PFSK-1 (cell line): ENCODE results near the gene P4HTM.

Experiments used
- FOXP2 ChIP-seq: optimal IDR thresholded peaks from 2 replicates; pipeline ENCODE3; 2011; ENCODE audit warnings: borderline replicate concordance, control low read depth, inconsistent platforms; ENCODE audit not compliant: insufficient read depth; ENCODE audit errors: extremely low read length, extremely low read depth
- POLR2AphosphoS5 ChIP-seq: IDR thresholded peaks from 2 replicates; pipeline ENCODE4 v1.6.1; 2012; ENCODE audit warnings: low read depth, mild to moderate bottlenecking, control low read depth, low read length, moderate library complexity
- SIN3A ChIP-seq: IDR thresholded peaks from 2 replicates; pipeline ENCODE4 v1.6.1; 2012; ENCODE audit warnings: mild to moderate bottlenecking, low read length, moderate library complexity, borderline replicate concordance; ENCODE audit not compliant: insufficient read depth
- TAF1 ChIP-seq: IDR thresholded peaks from 2 replicates; pipeline ENCODE4 v1.6.1; 2012; ENCODE audit warnings: low read length, control low read depth, borderline replicate concordance; ENCODE audit not compliant: insufficient read depth
- TF ChIP-seq, protein P1 (sequence below), 2 experiments: IDR thresholded peaks; 2 replicates each; pipeline versions ENCODE4 v1.6.1 to v1.8.0; 2011 to 2012; ENCODE audit warnings: low read depth in 2 of 2, low read length in 2 of 2, control low read depth in 1 of 2, inconsistent platforms in 1 of 2, mild to moderate bottlenecking in 1 of 2, moderate library complexity in 1 of 2; ENCODE audit not compliant: insufficient read depth in 1 of 2

Gene P4HTM

GRCh38 chr3:49007068-49007770, 17.2 kb downstream of the P4HTM start, which contains the start of gene WDR6:
Gene WDR6 (plus strand): TSS chr3:49007391. CDS start chr3:49007432, 41 bp downstream.
- TF ChIP-seq SIN3A (peak; percentile 80; the same call in 1 of the 2 replicates), TAF1 (peak; percentile 58; the same call in 1 of the 2 replicates), POLR2AphosphoS5 (peak; percentile 66; the same call in 1 of the 2 replicates)
- TF ChIP-seq, protein P1, sequence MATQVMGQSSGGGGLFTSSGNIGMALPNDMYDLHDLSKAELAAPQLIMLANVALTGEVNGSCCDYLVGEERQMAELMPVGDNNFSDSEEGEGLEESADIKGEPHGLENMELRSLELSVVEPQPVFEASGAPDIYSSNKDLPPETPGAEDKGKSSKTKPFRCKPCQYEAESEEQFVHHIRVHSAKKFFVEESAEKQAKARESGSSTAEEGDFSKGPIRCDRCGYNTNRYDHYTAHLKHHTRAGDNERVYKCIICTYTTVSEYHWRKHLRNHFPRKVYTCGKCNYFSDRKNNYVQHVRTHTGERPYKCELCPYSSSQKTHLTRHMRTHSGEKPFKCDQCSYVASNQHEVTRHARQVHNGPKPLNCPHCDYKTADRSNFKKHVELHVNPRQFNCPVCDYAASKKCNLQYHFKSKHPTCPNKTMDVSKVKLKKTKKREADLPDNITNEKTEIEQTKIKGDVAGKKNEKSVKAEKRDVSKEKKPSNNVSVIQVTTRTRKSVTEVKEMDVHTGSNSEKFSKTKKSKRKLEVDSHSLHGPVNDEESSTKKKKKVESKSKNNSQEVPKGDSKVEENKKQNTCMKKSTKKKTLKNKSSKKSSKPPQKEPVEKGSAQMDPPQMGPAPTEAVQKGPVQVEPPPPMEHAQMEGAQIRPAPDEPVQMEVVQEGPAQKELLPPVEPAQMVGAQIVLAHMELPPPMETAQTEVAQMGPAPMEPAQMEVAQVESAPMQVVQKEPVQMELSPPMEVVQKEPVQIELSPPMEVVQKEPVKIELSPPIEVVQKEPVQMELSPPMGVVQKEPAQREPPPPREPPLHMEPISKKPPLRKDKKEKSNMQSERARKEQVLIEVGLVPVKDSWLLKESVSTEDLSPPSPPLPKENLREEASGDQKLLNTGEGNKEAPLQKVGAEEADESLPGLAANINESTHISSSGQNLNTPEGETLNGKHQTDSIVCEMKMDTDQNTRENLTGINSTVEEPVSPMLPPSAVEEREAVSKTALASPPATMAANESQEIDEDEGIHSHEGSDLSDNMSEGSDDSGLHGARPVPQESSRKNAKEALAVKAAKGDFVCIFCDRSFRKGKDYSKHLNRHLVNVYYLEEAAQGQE (IDR thresholded peaks at IDR 0.05; ENCODE audit: insufficient read depth in 1 of 2, low read depth in 2 of 2, low read length in 2 of 2): no peak

DNA sequence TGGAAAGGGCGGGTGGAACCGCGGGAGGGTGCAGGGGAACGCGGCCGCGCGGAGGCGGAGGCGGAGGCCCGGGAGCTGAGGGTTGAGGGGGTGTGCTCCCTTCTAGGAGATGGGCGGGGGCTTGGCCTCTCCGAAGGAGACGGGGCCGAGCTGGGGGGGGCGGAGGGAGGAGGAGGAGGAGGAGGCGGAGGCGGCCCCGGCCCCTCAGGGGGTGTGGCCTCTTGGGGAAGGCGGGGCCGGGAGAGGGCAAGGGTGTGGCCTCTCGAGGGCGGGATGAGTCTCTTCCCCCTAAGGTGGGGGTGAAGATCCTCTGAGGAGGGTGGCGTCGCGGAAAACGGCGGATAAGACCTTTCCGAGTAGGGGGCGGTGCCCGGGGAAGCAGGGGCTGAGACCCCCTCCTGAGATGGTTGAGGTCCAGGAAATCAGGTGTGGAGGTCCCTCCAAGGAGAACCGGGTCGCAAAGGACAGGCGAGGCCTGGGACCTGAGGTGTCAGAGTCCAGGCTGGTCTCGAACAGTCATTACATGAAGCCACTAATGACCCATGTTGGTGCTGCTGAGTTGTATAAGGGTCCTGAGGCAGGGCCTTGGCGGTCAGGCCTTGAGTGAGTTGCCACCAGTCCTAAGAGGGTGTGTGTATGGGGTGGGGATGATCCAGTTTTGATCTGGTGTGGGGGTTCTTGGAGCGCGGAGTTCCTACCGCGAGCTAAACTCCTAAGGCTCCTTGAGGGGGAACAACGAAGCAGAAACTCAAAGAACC, 17.9 kb downstream of the P4HTM start:
- TF ChIP-seq, protein P1 (IDR thresholded peaks at IDR 0.05; ENCODE audit: insufficient read depth in 1 of 2, low read depth in 2 of 2, low read length in 2 of 2): no peak
- TF ChIP-seq TAF1 (no peak), POLR2AphosphoS5 (no peak), FOXP2 (no peak), SIN3A (no peak)

DNA sequence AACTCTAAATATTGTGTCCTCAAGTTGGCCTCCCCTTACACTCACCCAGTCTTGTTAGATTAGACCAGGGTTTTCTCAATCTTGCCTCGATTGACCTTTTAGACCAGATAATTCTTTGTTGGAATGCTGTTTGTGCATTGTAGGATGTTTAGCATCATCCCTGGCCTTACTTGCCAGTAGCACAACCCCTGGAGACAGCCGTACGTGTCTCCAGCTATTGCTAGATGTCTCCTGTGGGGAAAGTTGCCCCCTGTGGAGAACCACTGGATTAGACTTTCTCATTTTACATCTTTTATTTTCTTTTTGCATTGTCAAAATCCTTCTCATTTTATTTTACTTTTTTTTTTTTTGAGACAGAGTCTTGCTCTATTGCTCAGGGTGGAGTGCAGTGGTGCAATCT, 19.4 kb downstream of the P4HTM start:
- no peak for TF ChIP-seq POLR2AphosphoS5
- TF ChIP-seq SIN3A: no peak
- no peak for TF ChIP-seq TAF1
- TF ChIP-seq, protein P1 (IDR thresholded peaks at IDR 0.05; ENCODE audit: insufficient read depth in 1 of 2, low read depth in 2 of 2, low read length in 2 of 2): no peak
- no peak for TF ChIP-seq FOXP2

DNA sequence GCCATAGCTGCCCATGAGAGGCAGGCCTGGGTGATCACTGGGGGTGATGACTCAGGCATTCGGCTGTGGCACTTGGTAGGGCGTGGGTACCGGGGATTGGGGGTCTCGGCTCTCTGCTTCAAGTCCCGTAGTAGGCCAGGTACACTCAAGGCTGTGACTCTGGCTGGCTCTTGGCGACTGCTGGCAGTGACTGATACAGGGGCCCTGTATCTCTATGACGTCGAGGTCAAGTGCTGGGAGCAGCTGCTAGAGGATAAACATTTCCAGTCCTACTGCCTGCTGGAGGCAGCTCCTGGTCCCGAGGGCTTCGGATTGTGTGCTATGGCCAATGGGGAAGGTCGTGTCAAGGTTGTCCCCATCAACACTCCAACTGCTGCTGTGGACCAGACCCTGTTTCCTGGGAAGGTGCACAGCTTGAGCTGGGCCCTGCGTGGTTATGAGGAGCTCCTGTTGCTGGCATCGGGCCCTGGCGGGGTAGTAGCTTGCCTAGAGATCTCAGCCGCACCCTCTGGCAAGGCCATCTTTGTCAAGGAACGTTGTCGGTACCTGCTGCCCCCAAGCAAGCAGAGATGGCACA, 22.5 kb downstream of the P4HTM start:
- TF ChIP-seq, protein P1 (IDR thresholded peaks at IDR 0.05; ENCODE audit: insufficient read depth in 1 of 2, low read depth in 2 of 2, low read length in 2 of 2): no peak
- TF ChIP-seq FOXP2 (no peak), POLR2AphosphoS5 (no peak), TAF1 (no peak), SIN3A (no peak)
